ENCODE results near the gene FOXE3.

FOXE3 gene

DNA sequence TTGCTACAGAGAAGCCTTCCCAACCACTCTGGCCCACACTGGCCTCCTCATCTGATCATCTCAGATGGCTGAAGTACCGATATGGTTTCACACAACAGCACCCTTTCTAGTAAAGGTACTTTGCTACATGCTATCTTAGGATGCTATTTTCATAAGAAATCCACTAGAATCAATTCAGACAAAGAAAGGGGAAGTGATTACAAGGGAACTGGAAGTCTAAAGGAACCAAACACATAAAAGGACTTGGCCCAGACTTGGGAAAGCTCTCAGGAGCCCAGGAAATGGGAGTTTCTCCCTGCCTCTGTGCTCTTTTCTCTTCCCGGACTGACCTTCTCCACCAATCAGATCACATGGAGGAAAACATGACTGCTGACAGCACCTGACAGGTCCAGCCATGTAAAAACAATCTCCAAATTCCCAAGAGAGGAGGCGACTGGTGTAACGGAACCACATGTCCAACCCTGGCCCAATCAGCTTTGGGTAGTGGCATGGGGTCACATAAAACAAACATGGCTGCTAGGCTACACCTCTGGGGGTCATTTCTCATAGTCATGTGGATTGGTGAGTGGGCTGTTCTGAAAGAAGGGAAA, 12.7 kb upstream of the FOXE3 start:
- Histone ChIP-seq H3K9ac (ENCODE audit: insufficient read length, low read depth) (no peak overlapping the region), H3K4me1 (ENCODE audit: insufficient read depth, insufficient read length) (peaks cover 2% of the 10 kb centered on the region), H3K4me3 (ENCODE audit: insufficient read length, low read depth) (no peak overlapping the region), H3K27me3 (ENCODE audit: insufficient read depth, insufficient read length) (peaks cover 6% of the 10 kb centered on the region), H3K9me3 (ENCODE audit: insufficient read depth, low read length) (no peaks in the 10 kb centered on the region), H3K36me3 (ENCODE audit: insufficient read depth, insufficient read length, low read length) (no peaks in the 10 kb centered on the region)
- no peak for DNase-seq (ENCODE audit: low read depth, low spot score)
- TF ChIP-seq SUZ12 (IDR thresholded peaks at IDR 0.05; ENCODE audit: extremely low read depth, insufficient read depth, insufficient read length) (no peak), YY1 (IDR thresholded peaks at IDR 0.05; ENCODE audit: insufficient read depth, insufficient read length) (no peak), ZNF274 (IDR thresholded peaks at IDR 0.05; ENCODE audit: low read depth, low read length) (no peak)

DNA sequence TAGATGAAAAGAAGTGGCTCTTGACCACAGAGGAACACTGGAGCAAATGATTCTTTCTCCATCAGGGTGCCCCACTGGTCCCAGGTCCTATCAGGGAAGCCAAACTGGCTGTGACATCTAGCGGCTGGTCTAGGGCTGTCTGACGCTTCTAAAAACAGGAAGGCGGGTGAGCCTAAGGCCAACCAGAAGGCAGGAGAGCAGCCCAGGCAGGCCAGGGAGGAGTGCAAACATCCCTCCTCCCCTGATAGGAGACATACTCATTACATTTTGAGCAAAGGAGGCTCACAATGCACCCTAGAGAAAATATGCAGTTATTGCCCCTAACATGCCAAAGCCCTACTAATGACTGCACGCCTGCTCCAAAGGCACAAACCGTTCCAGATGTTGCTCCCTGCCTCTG, 10.4 kb upstream of the FOXE3 start:
- Histone ChIP-seq H3K9me3 (ENCODE audit: insufficient read depth, low read length) (no peaks in the 10 kb centered on the region), H3K9ac (ENCODE audit: insufficient read length, low read depth) (no peak overlapping the region), H3K36me3 (ENCODE audit: insufficient read depth, insufficient read length, low read length) (no peaks in the 10 kb centered on the region), H3K4me1 (ENCODE audit: insufficient read depth, insufficient read length) (peaks cover 11% of the 10 kb centered on the region), H3K4me3 (ENCODE audit: insufficient read length, low read depth) (no peak overlapping the region), H3K27me3 (ENCODE audit: insufficient read depth, insufficient read length) (peaks cover 6% of the 10 kb centered on the region)
- DNase-seq (ENCODE audit: low read depth, low spot score) = no peak
- no peak for TF ChIP-seq SUZ12 (IDR thresholded peaks at IDR 0.05; ENCODE audit: extremely low read depth, insufficient read depth, insufficient read length)

DNA sequence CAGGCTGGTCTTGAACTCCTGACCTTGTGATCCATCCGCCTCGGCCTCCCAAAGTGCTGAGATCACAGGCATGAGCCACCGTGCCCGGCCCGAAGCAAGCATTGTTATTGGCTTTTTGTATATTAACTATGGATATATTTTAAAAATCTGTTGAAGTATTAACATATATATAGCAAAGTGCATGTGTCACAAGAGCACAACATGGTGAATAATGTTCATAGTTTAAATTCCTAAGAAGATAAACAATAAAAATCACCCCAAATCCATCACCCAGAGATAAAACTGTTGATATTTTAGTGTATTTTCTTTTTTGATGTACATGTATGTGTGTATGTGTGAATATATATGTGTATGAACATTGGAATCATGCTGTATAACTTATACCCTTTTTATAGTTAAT, 9.1 kb upstream of the FOXE3 start:
- no peak for DNase-seq (ENCODE audit: low read depth, low spot score)
- H3K4me3 ChIP-seq (ENCODE audit: insufficient read length, low read depth) = no peak overlapping the region
- no peaks in the 10 kb centered on the region for H3K9me3 ChIP-seq (ENCODE audit: insufficient read depth, low read length)
- H3K9ac ChIP-seq (ENCODE audit: insufficient read length, low read depth) = no peak overlapping the region
- H3K27me3 ChIP-seq (ENCODE audit: insufficient read depth, insufficient read length) = peaks cover 6% of the 10 kb centered on the region
- H3K4me1 ChIP-seq (ENCODE audit: insufficient read depth, insufficient read length) = peaks cover 15% of the 10 kb centered on the region
- no peaks in the 10 kb centered on the region for H3K36me3 ChIP-seq (ENCODE audit: insufficient read depth, insufficient read length, low read length)
- no peak for TF ChIP-seq ZNF274 (IDR thresholded peaks at IDR 0.05; ENCODE audit: low read depth, low read length)
- TF ChIP-seq YY1 (IDR thresholded peaks at IDR 0.05; ENCODE audit: insufficient read depth, insufficient read length) = no peak
- TF ChIP-seq SUZ12 (IDR thresholded peaks at IDR 0.05; ENCODE audit: extremely low read depth, insufficient read depth, insufficient read length) = no peak

DNA sequence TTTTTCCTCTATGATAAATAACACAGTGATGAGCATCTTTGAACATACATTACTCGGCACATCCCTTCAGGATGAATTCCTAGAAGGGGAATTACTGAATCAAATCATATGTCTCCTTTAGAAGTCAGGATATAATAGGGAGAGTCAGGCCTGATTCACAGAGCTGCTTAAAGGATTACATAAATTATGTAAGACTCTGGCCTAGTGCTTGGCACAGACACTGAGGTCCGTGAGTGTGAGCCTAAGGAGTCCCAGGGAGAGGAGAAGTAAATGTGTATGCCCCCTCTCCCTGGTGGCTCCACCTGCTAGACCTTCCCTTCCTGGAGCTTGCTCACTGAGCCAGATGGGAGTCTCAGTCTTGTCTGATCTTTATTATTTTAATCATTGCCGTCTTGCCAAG, 8.6 kb upstream of the FOXE3 start:
- Histone ChIP-seq H3K36me3 (ENCODE audit: insufficient read depth, insufficient read length, low read length) (no peaks in the 10 kb centered on the region), H3K9ac (ENCODE audit: insufficient read length, low read depth) (no peak overlapping the region), H3K9me3 (ENCODE audit: insufficient read depth, low read length) (no peaks in the 10 kb centered on the region), H3K4me1 (ENCODE audit: insufficient read depth, insufficient read length) (peaks cover 20% of the 10 kb centered on the region), H3K4me3 (ENCODE audit: insufficient read length, low read depth) (no peak overlapping the region), H3K27me3 (ENCODE audit: insufficient read depth, insufficient read length) (peaks cover 3% of the 10 kb centered on the region)
- TF ChIP-seq ZNF274 (IDR thresholded peaks at IDR 0.05; ENCODE audit: low read depth, low read length) = no peak
- no peak for TF ChIP-seq YY1 (IDR thresholded peaks at IDR 0.05; ENCODE audit: insufficient read depth, insufficient read length)
- no peak for DNase-seq (ENCODE audit: low read depth, low spot score)

DNA sequence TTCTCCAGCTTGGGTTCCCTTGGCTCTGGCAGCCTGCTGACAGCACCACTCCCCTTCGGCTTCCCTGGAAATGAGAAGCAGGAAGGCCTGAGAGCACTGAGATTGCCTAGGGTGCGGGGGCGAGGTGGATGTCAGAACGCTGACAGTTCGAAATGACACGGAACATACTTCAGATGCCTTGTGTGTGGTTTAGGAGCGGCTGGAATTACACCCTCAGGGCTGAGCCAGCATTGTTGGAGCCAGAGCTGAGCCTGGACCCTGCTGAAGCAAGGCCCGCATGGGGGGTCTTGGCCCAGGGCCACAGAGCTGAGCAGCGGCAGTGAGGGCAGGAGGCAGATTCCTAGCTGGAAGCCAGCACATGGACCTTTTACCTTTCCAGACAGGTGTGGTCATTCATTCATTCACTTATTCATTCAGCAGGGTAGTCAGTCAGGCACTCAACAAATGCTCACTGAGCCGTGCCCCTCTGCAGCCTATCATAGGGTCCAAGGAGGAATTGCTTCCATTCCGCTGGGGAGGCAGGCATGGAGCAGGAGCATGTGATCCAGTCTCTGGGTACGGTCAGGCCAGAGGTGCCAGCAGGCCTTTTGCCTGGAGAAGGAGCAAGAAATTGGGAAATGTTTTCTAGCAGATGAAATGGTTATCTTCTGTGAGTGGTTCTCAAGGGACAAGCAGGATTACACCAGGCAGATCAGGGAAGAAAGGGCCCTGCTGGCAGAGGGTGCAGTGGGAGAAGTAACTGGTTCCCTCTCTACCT, 6.6 kb upstream of the FOXE3 start:
- no peak for DNase-seq (ENCODE audit: low read depth, low spot score)
- Histone ChIP-seq H3K4me1 (ENCODE audit: insufficient read depth, insufficient read length) (peaks cover 22% of the 10 kb centered on the region), H3K4me3 (ENCODE audit: insufficient read length, low read depth) (no peak overlapping the region), H3K27me3 (ENCODE audit: insufficient read depth, insufficient read length) (peaks cover 8% of the 10 kb centered on the region), H3K9me3 (ENCODE audit: insufficient read depth, low read length) (no peaks in the 10 kb centered on the region), H3K9ac (ENCODE audit: insufficient read length, low read depth) (no peak overlapping the region), H3K36me3 (ENCODE audit: insufficient read depth, insufficient read length, low read length) (no peaks in the 10 kb centered on the region)
- TF ChIP-seq SUZ12 (IDR thresholded peaks at IDR 0.05; ENCODE audit: extremely low read depth, insufficient read depth, insufficient read length) = no peak
- no peak for TF ChIP-seq YY1 (IDR thresholded peaks at IDR 0.05; ENCODE audit: insufficient read depth, insufficient read length)
- no peak for TF ChIP-seq ZNF274 (IDR thresholded peaks at IDR 0.05; ENCODE audit: low read depth, low read length)

DNA sequence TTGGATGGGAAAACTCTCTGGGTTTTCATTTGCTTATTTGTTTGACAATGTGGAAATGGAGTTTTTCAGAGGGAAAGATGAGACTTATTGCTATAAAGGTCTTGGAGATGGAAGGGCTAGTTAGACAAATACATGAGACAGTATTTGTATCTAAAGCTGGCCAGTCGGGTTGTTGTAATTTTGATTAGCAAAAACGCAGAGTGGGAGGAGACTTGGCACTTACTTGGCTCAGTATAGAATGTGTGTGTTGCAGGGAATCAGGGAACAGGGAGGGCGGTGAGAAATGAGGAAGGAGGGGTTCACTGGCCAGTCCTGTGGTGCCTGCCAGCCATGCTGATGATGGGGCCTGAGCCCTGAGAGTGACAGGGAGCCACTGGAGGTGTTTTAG, 6.0 kb upstream of the FOXE3 start:
- TF ChIP-seq ZNF274 (IDR thresholded peaks at IDR 0.05; ENCODE audit: low read depth, low read length) = no peak
- no peak for TF ChIP-seq YY1 (IDR thresholded peaks at IDR 0.05; ENCODE audit: insufficient read depth, insufficient read length)
- no peak for TF ChIP-seq SUZ12 (IDR thresholded peaks at IDR 0.05; ENCODE audit: extremely low read depth, insufficient read depth, insufficient read length)
- Histone ChIP-seq H3K4me1 (ENCODE audit: insufficient read depth, insufficient read length) (peaks cover 22% of the 10 kb centered on the region), H3K9me3 (ENCODE audit: insufficient read depth, low read length) (no peaks in the 10 kb centered on the region), H3K9ac (ENCODE audit: insufficient read length, low read depth) (no peak overlapping the region), H3K36me3 (ENCODE audit: insufficient read depth, insufficient read length, low read length) (no peaks in the 10 kb centered on the region), H3K4me3 (ENCODE audit: insufficient read length, low read depth) (no peak overlapping the region), H3K27me3 (ENCODE audit: insufficient read depth, insufficient read length) (peaks cover 13% of the 10 kb centered on the region)
- DNase-seq (ENCODE audit: low read depth, low spot score) = no peak

DNA sequence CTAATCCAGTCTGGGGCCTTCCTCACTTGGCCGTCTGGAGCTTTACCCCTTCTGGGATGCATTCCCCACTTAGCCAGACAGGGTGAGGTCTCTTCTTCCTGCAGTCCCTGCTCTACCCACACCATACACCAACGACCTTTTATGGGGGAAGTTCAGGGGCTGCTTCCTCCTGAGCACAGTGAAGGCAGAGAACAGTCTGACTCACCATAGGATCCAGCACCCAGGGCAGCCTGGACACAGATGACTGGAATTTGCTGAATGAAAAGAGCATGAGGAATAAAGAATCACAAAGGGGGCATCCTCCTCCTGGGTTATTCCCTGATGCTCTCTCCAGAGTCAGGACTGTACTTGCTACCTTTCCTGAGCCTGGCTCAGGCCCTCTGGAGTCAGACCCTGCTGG, 4.6 kb upstream of the FOXE3 start:
- no peak for DNase-seq (ENCODE audit: low read depth, low spot score)
- TF ChIP-seq YY1 (IDR thresholded peaks at IDR 0.05; ENCODE audit: insufficient read depth, insufficient read length) (no peak), SUZ12 (IDR thresholded peaks at IDR 0.05; ENCODE audit: extremely low read depth, insufficient read depth, insufficient read length) (no peak), ZNF274 (IDR thresholded peaks at IDR 0.05; ENCODE audit: low read depth, low read length) (no peak)
- Histone ChIP-seq H3K27me3 (ENCODE audit: insufficient read depth, insufficient read length) (peaks cover 27% of the 10 kb centered on the region), H3K9ac (ENCODE audit: insufficient read length, low read depth) (no peak overlapping the region), H3K9me3 (ENCODE audit: insufficient read depth, low read length) (no peaks in the 10 kb centered on the region), H3K36me3 (ENCODE audit: insufficient read depth, insufficient read length, low read length) (no peaks in the 10 kb centered on the region), H3K4me3 (ENCODE audit: insufficient read length, low read depth) (no peak overlapping the region), H3K4me1 (ENCODE audit: insufficient read depth, insufficient read length) (peaks cover 20% of the 10 kb centered on the region)
